Endothelial cell of umbilical vein (primary cell): Measurements from ENCODE around the gene EFCAB13. TPM values are rescaled to one million over a fixed set of nuclear protein-coding genes. Genes with fewer than 3 reads are reported as not detected.
"Not testable (repeated sequence)": the region's sequence is repeated elsewhere in the genome, so short reads cannot be mapped to it uniquely, and the experiment has no call there.

Source experiments
- BruUV-seq: library from RNA; stranded (reverse); fragments of 400-500 nt; replicated peaks from 2 replicates; lab custom pipeline; 2021; lab: Mats Ljungman, UMichigan
- CTCF ChIA-PET: fragments of 300-600, 350-600 bp; sonication (Branson Sonifier 250); formaldehyde crosslinking; loops from one replicate; lab custom pipeline; 2021; ENCODE audit warnings: antibody characterized with exemption, inconsistent platforms; lab: Charles Lee
- POLR2A ChIA-PET: fragments of 300-600, 350-600 bp; sonication (Branson Sonifier 250); formaldehyde crosslinking; loops from one replicate; lab custom pipeline; 2021; ENCODE audit warnings: antibody characterized with exemption, inconsistent platforms; lab: Charles Lee
- DNase-seq: peaks from one replicate; pipeline ENCODE4 v3.0.0-alpha.2; 2011; ENCODE audit warnings: low read depth, low spot score
- FAIRE-seq: peaks from 2 replicates; lab custom pipeline; 2011; peaks lifted over from hg19 to GRCh38; lab: Jason Lieb, UNC
- H2AFZ ChIP-seq: 2 replicates; pipeline ENCODE4 v1.6.0; 2012; ENCODE audit warnings: low read depth, low read length, control low read depth, inconsistent platforms
- H3K27ac ChIP-seq: 2 replicates; pipeline ENCODE4 v1.5.1; 2011; ENCODE audit warnings: low read depth, mild to moderate bottlenecking, control low read depth, low read length, moderate library complexity; ENCODE audit not compliant: insufficient read depth
- H3K27me3 ChIP-seq, 2 experiments: 2 replicates each; pipeline versions ENCODE4 v1.6.0 to v1.6.1; 2011; ENCODE audit warnings: low read length in 2 of 2, mixed read lengths in 1 of 2; ENCODE audit not compliant: control insufficient read depth in 2 of 2, insufficient read depth in 2 of 2
- H3K36me3 ChIP-seq, 2 experiments: 2 replicates in 1 of 2; 3 replicates in 1 of 2; pipeline ENCODE4 v1.5.1; 2011; ENCODE audit warnings: low read length in 2 of 2, mild to moderate bottlenecking in 1 of 2, moderate library complexity in 1 of 2; ENCODE audit not compliant: control insufficient read depth in 2 of 2, insufficient read depth in 2 of 2; ENCODE audit errors: extremely low read depth in 1 of 2
- H3K4me1 ChIP-seq: 3 replicates; pipeline ENCODE4 v1.5.1; 2011; ENCODE audit warnings: mild to moderate bottlenecking, low read length; ENCODE audit not compliant: control insufficient read depth, insufficient read depth; ENCODE audit errors: extremely low read depth
- H3K4me2 ChIP-seq: 2 replicates; pipeline ENCODE4 v1.6.1; 2011; ENCODE audit warnings: low read length, control low read depth, mixed read lengths; ENCODE audit not compliant: insufficient read depth
- H3K4me3 ChIP-seq, 3 experiments: fragments of 200-600 bp in 1 of 3; sonication (generic), shearing (Covaris generic) in 1 of 3; replicated peaks in 1 of 3; 2 replicates each; pipeline ENCODE4 v1.5.1; 2011 to 2016; ENCODE audit warnings: control low read depth in 3 of 3, low read length in 3 of 3, mild to moderate bottlenecking in 2 of 3, inconsistent platforms in 1 of 3, low read depth in 1 of 3, moderate library complexity in 1 of 3; ENCODE audit not compliant: insufficient read depth in 1 of 3
- H3K79me2 ChIP-seq: 2 replicates; pipeline ENCODE4 v1.6.0; 2012; ENCODE audit warnings: low read length, inconsistent platforms; ENCODE audit not compliant: control insufficient read depth, insufficient read depth
- H3K9ac ChIP-seq: replicated peaks from 2 replicates; pipeline ENCODE3; 2011; ENCODE audit warnings: low read length, control low read depth; ENCODE audit not compliant: insufficient read depth; ENCODE audit errors: extremely low read depth
- H3K9me1 ChIP-seq: replicated peaks from 3 replicates; pipeline ENCODE4 v1.6.0; 2011; ENCODE audit warnings: mild to moderate bottlenecking, low read length; ENCODE audit not compliant: control insufficient read depth, insufficient read depth; ENCODE audit errors: extremely low read depth
- H3K9me3 ChIP-seq: replicated peaks from 2 replicates; pipeline ENCODE4 v1.5.1; 2012; ENCODE audit warnings: low read length, inconsistent platforms; ENCODE audit not compliant: control insufficient read depth, insufficient read depth
- H4K20me1 ChIP-seq: replicated peaks from 2 replicates; pipeline ENCODE3; 2011; ENCODE audit warnings: mild to moderate bottlenecking, low read length; ENCODE audit not compliant: control insufficient read depth, insufficient read depth; ENCODE audit errors: extremely low read depth
- CTCF ChIP-seq, 2 donors: IDR thresholded peaks; 1 replicate in 1 of 2; 2 replicates in 1 of 2; pipeline ENCODE4 v1.5.1; 2011; ENCODE audit warnings: low read length in 2 of 2, mild to moderate bottlenecking in 2 of 2, moderate library complexity in 2 of 2, control low read depth in 1 of 2, inconsistent platforms in 1 of 2, low read depth in 1 of 2; ENCODE audit not compliant: insufficient read depth in 1 of 2; ENCODE audit errors: extremely low read depth in 1 of 2
- EZH2 ChIP-seq: IDR thresholded peaks from 2 replicates; pipeline ENCODE4 v1.6.1; 2012; ENCODE audit warnings: borderline replicate concordance, low read depth, mild to moderate bottlenecking, moderate library complexity, low read length, inconsistent platforms; ENCODE audit not compliant: severe bottlenecking
- FOS ChIP-seq: IDR thresholded peaks from 2 replicates; pipeline ENCODE4 v1.6.1; 2011; ENCODE audit warnings: mild to moderate bottlenecking, low read length, moderate library complexity, borderline replicate concordance; ENCODE audit not compliant: insufficient read depth
- GATA2 ChIP-seq: IDR thresholded peaks from 2 replicates; pipeline ENCODE4 v1.7.0; 2011; ENCODE audit warnings: low read depth, mild to moderate bottlenecking, moderate library complexity, mixed read lengths, low read length; ENCODE audit not compliant: insufficient read length, insufficient read depth
- JUN ChIP-seq: IDR thresholded peaks from 2 replicates; pipeline ENCODE4 v1.6.1; 2011; ENCODE audit warnings: borderline replicate concordance, low read depth; ENCODE audit not compliant: insufficient read length, insufficient read depth
- MAX ChIP-seq: IDR thresholded peaks from 2 replicates; pipeline ENCODE4 v1.6.1; 2011; ENCODE audit not compliant: insufficient read depth, insufficient read length
- MYC ChIP-seq: IDR thresholded peaks from one replicate; pipeline ENCODE4 v1.6.1; 2011; ENCODE audit warnings: mild to moderate bottlenecking, low read depth, low read length
- POLR2A ChIP-seq: IDR thresholded peaks from 2 replicates; pipeline ENCODE4 v1.6.1; 2012; ENCODE audit warnings: low read depth, mild to moderate bottlenecking, control low read depth, low read length
- POLR2AphosphoS5 ChIP-seq: IDR thresholded peaks from 2 replicates; pipeline ENCODE4 v1.6.1; 2012; ENCODE audit warnings: low read depth, mild to moderate bottlenecking, control low read depth, low read length, moderate library complexity; ENCODE audit not compliant: insufficient read depth
- dilution Hi-C: fragments of 300-500 bp; cut with MboI; formaldehyde crosslinking; loops from one replicate; pipeline ENCODE4 v1.15.0; 2019; ENCODE audit warnings: low sequenced_read_pairs; ENCODE audit not compliant: extremely low pct_ligation_motif_present
- intact Hi-C: fragments of 100-400 bp; cut with micrococcal nuclease; formaldehyde crosslinking; loops from one replicate; pipeline ENCODE4 v1.10.0; 2022
- polyA plus RNA-seq, 4 experiments: library from polyadenylated mRNA; depleted of rRNA in 3 of 4; stranded (reverse) in 3 of 4; unstranded in 1 of 4; fragments of >200 nt; gene quantifications; 2 replicates each; pipeline versions ENCODE4 v1.2.1 to v1.2.3, GENCODE V29; 2011 to 2012; ENCODE audit warnings: missing spikeins in 1 of 4
- total RNA-seq: library from RNA; stranded (reverse); gene quantifications from 2 replicates; pipeline ENCODE4 v1.2.3, GENCODE V29; 2021

The EFCAB13 gene
- total and polyA plus RNA-seq, 2 donors (not counting 3 experiments of a cell fraction or from before 2014, with no cell fraction given): 0.86 to 12.9 TPM

- peak overlapping the region; percentile 36 to 59 (median 46) for H3K4me3 ChIP-seq
- H3K4me1 ChIP-seq: no peaks in the 10 kb centered on the region
- FAIRE-seq (no peak), DNase-seq (peak; percentile 15)
- dilution Hi-C loops (no loop called here), intact Hi-C loops (no loop called here)
- ChIA-PET POLR2A (interaction anchor here (0.6 kb wide), 1 partner anchor 88 kb away, joined by 5 read pairs; no protein-coding TSS in a partner anchor), CTCF (no interaction called here)
- H3K9ac ChIP-seq: no peak overlapping the region
- H3K27me3 ChIP-seq: no peaks in the 10 kb centered on the region
- no peaks in the 10 kb centered on the region for H3K79me2 ChIP-seq
- H2AFZ ChIP-seq: peak overlapping the region; percentile 68
- no peak for TF ChIP-seq EZH2
- no peak for TF ChIP-seq JUN
- no peak for TF ChIP-seq MYC
- no peak for TF ChIP-seq GATA2
- no peak for TF ChIP-seq FOS
- TF ChIP-seq CTCF (IDR thresholded peaks at IDR 0.05; ENCODE audit: extremely low read depth in 1 of 2, insufficient read depth in 1 of 2, low read depth in 1 of 2, low read length in 2 of 2): no peak
- no peak for TF ChIP-seq MAX
- TF ChIP-seq POLR2AphosphoS5: no peak
- no peak for TF ChIP-seq POLR2A
- H4K20me1 ChIP-seq: no peaks in the 10 kb centered on the region
- no TSS peak for BruUV-seq
- no peak overlapping the region for H3K27ac ChIP-seq
- H3K9me1 ChIP-seq: no peaks in the 10 kb centered on the region
- no peaks in the 10 kb centered on the region for H3K36me3 ChIP-seq
- no peaks in the 10 kb centered on the region for H3K9me3 ChIP-seq
- peak overlapping the region; percentile 88 for H3K4me2 ChIP-seq
Observed at GRCh38 chr17:47423406-47424295, 99.9 kb downstream of the EFCAB13 start.

- BruUV-seq, H3K9me3 ChIP-seq, POLR2A ChIA-PET, FAIRE-seq, H2AFZ ChIP-seq, H3K4me3 ChIP-seq, dilution Hi-C loops, H3K9ac ChIP-seq, intact Hi-C loops, H3K27me3 ChIP-seq, H3K36me3 ChIP-seq, H3K79me2 ChIP-seq, H3K4me1 ChIP-seq, H4K20me1 ChIP-seq, DNase-seq, H3K27ac ChIP-seq, CTCF ChIA-PET, H3K4me2 ChIP-seq, H3K9me1 ChIP-seq: not testable (repeated sequence)
Observed at GRCh38 chr17:47425233-47425632, 101.5 kb downstream of the EFCAB13 start.
